GM23338 (cell line): ENCODE data around the gene ABCB8. TPM values are rescaled to one million over a fixed set of nuclear protein-coding genes. Genes with fewer than 3 reads are reported as not detected.

Source experiments
- ATAC-seq: fragments of 200-7000 bp; cut with Tn5 transposase; 3 replicates; pipeline ENCODE4 v1.9.1; 2020
- DNase-seq: peaks from one replicate; pipeline ENCODE4 v3.0.0-alpha.2; 2015; ENCODE audit warnings: low spot score
- H2AFZ ChIP-seq: fragments of 200-600 bp; sonication (generic); 2 replicates; pipeline ENCODE4 v1.8.0; 2016; ENCODE audit warnings: antibody characterized with exemption, mild to moderate bottlenecking, moderate library complexity
- H3F3A ChIP-seq: fragments of 200-600 bp; sonication (generic); replicated peaks from 2 replicates; pipeline ENCODE4 v1.8.0; 2017; ENCODE audit warnings: antibody characterized with exemption, mixed run types, low read depth
- H3K27ac ChIP-seq: fragments of 200-600 bp; sonication (generic); 2 replicates; pipeline ENCODE4 v1.6.1; 2016; ENCODE audit warnings: low read depth
- H3K27me3 ChIP-seq: fragments of 200-600 bp; sonication (generic); 2 replicates; pipeline ENCODE4 v1.8.0; 2016; ENCODE audit warnings: mild to moderate bottlenecking, mixed run types, moderate library complexity; ENCODE audit not compliant: insufficient read depth
- H3K36me3 ChIP-seq: fragments of 200-600 bp; sonication (generic); 2 replicates; pipeline ENCODE4 v1.8.0; 2016; ENCODE audit warnings: mild to moderate bottlenecking; ENCODE audit not compliant: insufficient read depth
- H3K4me1 ChIP-seq: fragments of 200-600 bp; sonication (generic); 2 replicates; pipeline ENCODE4 v1.8.0; 2016; ENCODE audit warnings: mild to moderate bottlenecking, moderate library complexity; ENCODE audit not compliant: insufficient read depth
- H3K4me2 ChIP-seq: fragments of 200-600 bp; sonication (generic); 2 replicates; pipeline ENCODE4 v1.7.1; 2017; ENCODE audit warnings: mixed run types
- H3K4me3 ChIP-seq: fragments of 200-600 bp; sonication (generic); 2 replicates; pipeline ENCODE4 v1.6.1; 2016; ENCODE audit warnings: mixed run types
- H3K79me2 ChIP-seq: fragments of 200-600 bp; sonication (generic); replicated peaks from 2 replicates; pipeline ENCODE4 v1.8.0; 2017; ENCODE audit warnings: mild to moderate bottlenecking; ENCODE audit not compliant: insufficient read depth
- H3K9me2 ChIP-seq: fragments of 200-600 bp; sonication (generic); 2 replicates; pipeline ENCODE4 v1.8.0; 2017; ENCODE audit not compliant: insufficient read depth
- H4K20me1 ChIP-seq: fragments of 200-600 bp; sonication (generic); replicated peaks from 2 replicates; pipeline ENCODE4 v1.8.0; 2017; ENCODE audit warnings: mild to moderate bottlenecking; ENCODE audit not compliant: insufficient read depth
- H3K27ac Mint-ChIP-seq: 2 replicates; pipeline ENCODE4 v1.8.0; 2020; ENCODE audit warnings: inconsistent platforms, mild to moderate bottlenecking, moderate library complexity, mixed read lengths
- H3K27me3 Mint-ChIP-seq: 3 replicates; pipeline ENCODE4 v1.8.0; 2022; ENCODE audit warnings: low read depth, mild to moderate bottlenecking, moderate library complexity, mixed read lengths, inconsistent platforms; ENCODE audit not compliant: insufficient read depth, poor library complexity
- H3K36me3 Mint-ChIP-seq: 3 replicates; pipeline ENCODE4 v1.8.0; 2021; ENCODE audit warnings: low read depth, mild to moderate bottlenecking, inconsistent platforms, moderate library complexity, mixed read lengths
- H3K4me1 Mint-ChIP-seq: 3 replicates; pipeline ENCODE4 v1.8.0; 2020; ENCODE audit warnings: mild to moderate bottlenecking, inconsistent platforms, mixed read lengths
- H3K4me3 Mint-ChIP-seq: 3 replicates; pipeline ENCODE4 v1.8.0; 2021; ENCODE audit warnings: moderate library complexity, mild to moderate bottlenecking, inconsistent platforms, mixed read lengths
- H3K9me3 Mint-ChIP-seq: 3 replicates; pipeline ENCODE4 v1.8.0; 2020; ENCODE audit warnings: moderate library complexity, mild to moderate bottlenecking, inconsistent platforms, mixed read lengths
- CREB1 ChIP-seq: fragments of 250-450 bp; sonication (Bioruptor Pico); IDR thresholded peaks from 2 replicates; pipeline ENCODE4 v1.5.0; 2020; ENCODE audit warnings: low read depth, mild to moderate bottlenecking, moderate library complexity
- EZH2 ChIP-seq: fragments of 200-600 bp; sonication (generic); IDR thresholded peaks from one replicate; pipeline ENCODE4 v1.8.0; 2017; ENCODE audit warnings: antibody characterized with exemption, mild to moderate bottlenecking, low read depth; ENCODE audit not compliant: unreplicated experiment
- EZH2phosphoT487 ChIP-seq: fragments of 200-600 bp; sonication (generic); IDR thresholded peaks from one replicate; pipeline ENCODE4 v1.8.1; 2018; ENCODE audit warnings: antibody characterized with exemption; ENCODE audit not compliant: unreplicated experiment
- JUNB ChIP-seq: IDR thresholded peaks from one replicate; pipeline ENCODE4 v1.6.1; 2016; ENCODE audit warnings: antibody characterized with exemption; ENCODE audit not compliant: unreplicated experiment
- NANOG ChIP-seq: IDR thresholded peaks from 2 replicates; pipeline ENCODE4 v1.6.1; 2016; ENCODE audit warnings: antibody characterized with exemption, borderline replicate concordance
- POLR2AphosphoS5 ChIP-seq: IDR thresholded peaks from 2 replicates; pipeline ENCODE4 v1.6.1; 2016; ENCODE audit warnings: antibody characterized with exemption, low read depth
- STAT1 ChIP-seq: IDR thresholded peaks from one replicate; pipeline ENCODE4 v1.6.1; 2016; ENCODE audit warnings: antibody characterized with exemption; ENCODE audit not compliant: unreplicated experiment
- ZNF114 ChIP-seq: fragments of 250-450 bp; sonication (Bioruptor Pico); IDR thresholded peaks from 2 replicates; pipeline ENCODE4 v1.5.0; 2020; ENCODE audit warnings: mild to moderate bottlenecking, moderate library complexity
- ZNF331 ChIP-seq: fragments of 250-450 bp; sonication (Bioruptor Pico); IDR thresholded peaks from 2 replicates; pipeline ENCODE4 v1.5.0; 2020; ENCODE audit warnings: low read depth, mild to moderate bottlenecking, moderate library complexity
- polyA plus RNA-seq: library from polyadenylated mRNA; unstranded; fragments of >200 nt; fragmentation: Nextera tagmentation; extraction: Ambion mirVana; gene quantifications from 2 replicates; pipeline ENCODE4 v1.2.1, GENCODE V29; 2016
- total RNA-seq: library from RNA; depleted of rRNA; stranded (reverse); fragments of >200 nt; shearing (Covaris generic); gene quantifications from 2 replicates; pipeline ENCODE4 v1.2.3, GENCODE V29; 2014
- TF ChIP-seq, protein P1 (sequence below): IDR thresholded peaks from one replicate; pipeline ENCODE4 v1.6.1; 2018; ENCODE audit warnings: antibody characterized with exemption; ENCODE audit not compliant: unreplicated experiment
- TF ChIP-seq, protein P2 (sequence below), 2 experiments: fragments of 200-600 bp in 1 of 2; sonication (generic) in 1 of 2; conservative IDR thresholded peaks; 2 replicates each; pipeline versions ENCODE4 v1.5.1 to v1.6.1; 2016 to 2017; ENCODE audit warnings: antibody characterized with exemption in 2 of 2, low read depth in 2 of 2, mild to moderate bottlenecking in 2 of 2, moderate library complexity in 1 of 2
- TF ChIP-seq, protein P3 (sequence below): IDR thresholded peaks from 2 replicates; pipeline ENCODE4 v1.6.1; 2016; ENCODE audit warnings: antibody characterized with exemption

Gene ABCB8
- total and polyA plus RNA-seq, 2 experiments from 2014 or later, result 11.4 to 27.1 TPM

DNA sequence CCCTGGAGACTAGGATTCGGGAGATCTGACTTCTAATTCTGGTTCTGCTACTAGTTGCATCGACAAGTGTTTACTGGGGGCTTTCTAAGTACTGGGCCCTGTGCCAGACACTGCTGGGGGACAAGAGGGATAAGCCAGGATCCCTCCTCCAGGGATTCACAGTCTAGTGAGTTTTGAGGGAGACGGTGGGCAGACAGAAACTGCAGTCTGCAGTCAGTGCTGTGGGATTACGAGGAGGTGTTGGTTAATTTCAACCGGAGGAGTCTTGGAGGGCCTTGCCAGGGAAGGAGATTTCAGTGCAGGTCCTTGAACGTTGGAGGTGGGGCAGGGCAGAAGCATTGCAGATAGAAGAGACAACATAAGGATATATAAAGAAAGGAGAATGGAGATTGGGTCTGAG, 46.6 kb upstream of the ABCB8 start:
- Histone ChIP-seq H3K36me3 (no peaks in the 10 kb centered on the region), H4K20me1 (no peaks in the 10 kb centered on the region), H3K27ac (no peak overlapping the region), H2AFZ (no peak overlapping the region), H3K4me3 (no peak overlapping the region), H3F3A (no peaks in the 10 kb centered on the region), H3K79me2 (no peaks in the 10 kb centered on the region), H3K4me1 (peaks cover 24% of the 10 kb centered on the region), H3K4me2 (no peak overlapping the region), H3K27me3 (peaks cover 36% of the 10 kb centered on the region), H3K9me2 (no peaks in the 10 kb centered on the region)
- Mint-ChIP-seq H3K4me1 (peaks cover 33% of the 10 kb centered on the region), H3K4me3 (no peak overlapping the region), H3K27ac (no peak overlapping the region), H3K9me3 (peaks cover 3% of the 10 kb centered on the region; the same call in 2 of the 3 replicates), H3K36me3 (no peaks in the 10 kb centered on the region; the same call in 2 of the 3 replicates), H3K27me3 (peaks cover 31% of the 10 kb centered on the region)
- TF ChIP-seq EZH2phosphoT487 (no peak), ZNF114 (CRISPR knock-in tag) (no peak), JUNB (no peak), EZH2 (no peak), CREB1 (CRISPR knock-in tag) (no peak)
- TF ChIP-seq, protein P1, sequence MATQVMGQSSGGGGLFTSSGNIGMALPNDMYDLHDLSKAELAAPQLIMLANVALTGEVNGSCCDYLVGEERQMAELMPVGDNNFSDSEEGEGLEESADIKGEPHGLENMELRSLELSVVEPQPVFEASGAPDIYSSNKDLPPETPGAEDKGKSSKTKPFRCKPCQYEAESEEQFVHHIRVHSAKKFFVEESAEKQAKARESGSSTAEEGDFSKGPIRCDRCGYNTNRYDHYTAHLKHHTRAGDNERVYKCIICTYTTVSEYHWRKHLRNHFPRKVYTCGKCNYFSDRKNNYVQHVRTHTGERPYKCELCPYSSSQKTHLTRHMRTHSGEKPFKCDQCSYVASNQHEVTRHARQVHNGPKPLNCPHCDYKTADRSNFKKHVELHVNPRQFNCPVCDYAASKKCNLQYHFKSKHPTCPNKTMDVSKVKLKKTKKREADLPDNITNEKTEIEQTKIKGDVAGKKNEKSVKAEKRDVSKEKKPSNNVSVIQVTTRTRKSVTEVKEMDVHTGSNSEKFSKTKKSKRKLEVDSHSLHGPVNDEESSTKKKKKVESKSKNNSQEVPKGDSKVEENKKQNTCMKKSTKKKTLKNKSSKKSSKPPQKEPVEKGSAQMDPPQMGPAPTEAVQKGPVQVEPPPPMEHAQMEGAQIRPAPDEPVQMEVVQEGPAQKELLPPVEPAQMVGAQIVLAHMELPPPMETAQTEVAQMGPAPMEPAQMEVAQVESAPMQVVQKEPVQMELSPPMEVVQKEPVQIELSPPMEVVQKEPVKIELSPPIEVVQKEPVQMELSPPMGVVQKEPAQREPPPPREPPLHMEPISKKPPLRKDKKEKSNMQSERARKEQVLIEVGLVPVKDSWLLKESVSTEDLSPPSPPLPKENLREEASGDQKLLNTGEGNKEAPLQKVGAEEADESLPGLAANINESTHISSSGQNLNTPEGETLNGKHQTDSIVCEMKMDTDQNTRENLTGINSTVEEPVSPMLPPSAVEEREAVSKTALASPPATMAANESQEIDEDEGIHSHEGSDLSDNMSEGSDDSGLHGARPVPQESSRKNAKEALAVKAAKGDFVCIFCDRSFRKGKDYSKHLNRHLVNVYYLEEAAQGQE, result no peak
- TF ChIP-seq, protein P2, sequence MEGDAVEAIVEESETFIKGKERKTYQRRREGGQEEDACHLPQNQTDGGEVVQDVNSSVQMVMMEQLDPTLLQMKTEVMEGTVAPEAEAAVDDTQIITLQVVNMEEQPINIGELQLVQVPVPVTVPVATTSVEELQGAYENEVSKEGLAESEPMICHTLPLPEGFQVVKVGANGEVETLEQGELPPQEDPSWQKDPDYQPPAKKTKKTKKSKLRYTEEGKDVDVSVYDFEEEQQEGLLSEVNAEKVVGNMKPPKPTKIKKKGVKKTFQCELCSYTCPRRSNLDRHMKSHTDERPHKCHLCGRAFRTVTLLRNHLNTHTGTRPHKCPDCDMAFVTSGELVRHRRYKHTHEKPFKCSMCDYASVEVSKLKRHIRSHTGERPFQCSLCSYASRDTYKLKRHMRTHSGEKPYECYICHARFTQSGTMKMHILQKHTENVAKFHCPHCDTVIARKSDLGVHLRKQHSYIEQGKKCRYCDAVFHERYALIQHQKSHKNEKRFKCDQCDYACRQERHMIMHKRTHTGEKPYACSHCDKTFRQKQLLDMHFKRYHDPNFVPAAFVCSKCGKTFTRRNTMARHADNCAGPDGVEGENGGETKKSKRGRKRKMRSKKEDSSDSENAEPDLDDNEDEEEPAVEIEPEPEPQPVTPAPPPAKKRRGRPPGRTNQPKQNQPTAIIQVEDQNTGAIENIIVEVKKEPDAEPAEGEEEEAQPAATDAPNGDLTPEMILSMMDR (conservative IDR thresholded peaks at IDR 0.05; ENCODE audit: low read depth in 2 of 2), result no peak
- DNase-seq (no peak), ATAC-seq (no peak)

DNA sequence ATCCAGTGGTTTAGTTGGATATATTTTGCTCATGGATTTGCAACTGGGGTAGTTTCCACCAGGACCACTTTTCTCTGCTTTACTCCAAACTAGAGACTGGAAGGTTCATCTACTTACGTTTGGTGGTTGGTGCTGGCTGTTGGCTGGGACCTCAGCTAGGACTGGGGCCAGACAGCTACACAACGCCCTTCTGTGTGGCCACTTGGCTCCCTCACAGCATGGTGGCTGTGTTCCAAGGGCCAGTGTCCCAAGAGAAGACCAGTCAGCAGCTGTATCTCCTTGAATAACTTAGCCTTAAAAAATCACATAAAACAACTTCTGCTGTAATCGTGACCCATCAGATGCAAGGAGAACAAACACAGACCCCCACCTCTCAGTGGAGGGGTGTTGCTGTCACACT, 45.9 kb upstream of the ABCB8 start:
- DNase-seq, result no peak
- Histone ChIP-seq H3F3A (no peaks in the 10 kb centered on the region), H3K27me3 (peaks cover 29% of the 10 kb centered on the region), H3K4me1 (peaks cover 17% of the 10 kb centered on the region), H2AFZ (no peak overlapping the region), H3K4me2 (no peak overlapping the region), H3K79me2 (no peaks in the 10 kb centered on the region), H3K36me3 (no peaks in the 10 kb centered on the region), H3K9me2 (no peaks in the 10 kb centered on the region), H3K27ac (no peak overlapping the region), H4K20me1 (no peaks in the 10 kb centered on the region), H3K4me3 (no peak overlapping the region)
- Mint-ChIP-seq H3K27ac (no peak overlapping the region), H3K27me3 (peaks cover 24% of the 10 kb centered on the region), H3K4me3 (no peak overlapping the region), H3K4me1 (peaks cover 26% of the 10 kb centered on the region), H3K9me3 (peaks cover under 1% of the 10 kb centered on the region; the same call in 2 of the 3 replicates), H3K36me3 (no peaks in the 10 kb centered on the region; the same call in 2 of the 3 replicates)
- no peak for ATAC-seq
- TF ChIP-seq ZNF114 (CRISPR knock-in tag), result no peak
- TF ChIP-seq NANOG, result no peak
- TF ChIP-seq, protein P3, sequence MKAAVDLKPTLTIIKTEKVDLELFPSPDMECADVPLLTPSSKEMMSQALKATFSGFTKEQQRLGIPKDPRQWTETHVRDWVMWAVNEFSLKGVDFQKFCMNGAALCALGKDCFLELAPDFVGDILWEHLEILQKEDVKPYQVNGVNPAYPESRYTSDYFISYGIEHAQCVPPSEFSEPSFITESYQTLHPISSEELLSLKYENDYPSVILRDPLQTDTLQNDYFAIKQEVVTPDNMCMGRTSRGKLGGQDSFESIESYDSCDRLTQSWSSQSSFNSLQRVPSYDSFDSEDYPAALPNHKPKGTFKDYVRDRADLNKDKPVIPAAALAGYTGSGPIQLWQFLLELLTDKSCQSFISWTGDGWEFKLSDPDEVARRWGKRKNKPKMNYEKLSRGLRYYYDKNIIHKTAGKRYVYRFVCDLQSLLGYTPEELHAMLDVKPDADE, result no peak
- no peak for TF ChIP-seq JUNB
- TF ChIP-seq, protein P2 (conservative IDR thresholded peaks at IDR 0.05; ENCODE audit: low read depth in 2 of 2), result no peak
- TF ChIP-seq CREB1 (CRISPR knock-in tag), result no peak
- no peak for TF ChIP-seq STAT1
- TF ChIP-seq POLR2AphosphoS5, result no peak
- TF ChIP-seq ZNF331 (CRISPR knock-in tag), result no peak
- TF ChIP-seq EZH2phosphoT487, result no peak
- TF ChIP-seq EZH2, result no peak
